ENCODE results near the gene SLC25A41.

GRCh38 chr19:6452223-6452614, 18.7 kb upstream of the SLC25A41 start:
- TF ChIP-seq CTCF (IDR thresholded peaks at IDR 0.05; ENCODE audit: low read length) (no peak), EZH2 (IDR thresholded peaks at IDR 0.05; ENCODE audit: borderline replicate concordance, low read length) (no peak)
